Common myeloid progenitor, CD34-positive (primary cell): ENCODE data around the gene CLECL1.
A peak's percentile ranks its signal among the peaks of the same experiment; 100 is the strongest.
"Not testable (repeated sequence)": the region's sequence is repeated elsewhere in the genome, so short reads cannot be mapped to it uniquely, and the experiment has no call there.

Experiments
- CTCF ChIA-PET: fragments of 350-600 bp; sonication (Branson Sonifier 250); formaldehyde crosslinking; loops from one replicate; lab custom pipeline; 2021; ENCODE audit warnings: antibody characterized with exemption; lab: Charles Lee
- POLR2A ChIA-PET: fragments of 350-600 bp; sonication (Branson Sonifier 250); formaldehyde crosslinking; loops from one replicate; lab custom pipeline; 2021; ENCODE audit warnings: antibody characterized with exemption; lab: Charles Lee
- DNase-seq, 3 donors: peaks; one replicate each; pipeline versions ENCODE4 v3.0.0 to v3.0.0-alpha.2; 2013
- H3K27ac ChIP-seq, 2 experiments: 1 replicate in 1 of 2; 2 replicates in 1 of 2; pipeline ENCODE4 v1.7.0; 2013; ENCODE audit warnings: inconsistent platforms in 2 of 2, low read length in 2 of 2, mild to moderate bottlenecking in 2 of 2, low read depth in 1 of 2, moderate library complexity in 1 of 2; ENCODE audit not compliant: severe bottlenecking in 2 of 2, insufficient read depth in 1 of 2, poor library complexity in 1 of 2
- H3K27me3 ChIP-seq, 5 experiments: replicated peaks in 2 of 5; 1 replicate in 3 of 5; 2 replicates in 2 of 5; pipeline versions ENCODE4 v1.6.1 to v1.7.0; 2013; ENCODE audit warnings: low read length in 4 of 5, mild to moderate bottlenecking in 2 of 5, moderate library complexity in 2 of 5, inconsistent platforms in 1 of 5; ENCODE audit not compliant: insufficient read depth in 5 of 5, control insufficient read depth in 4 of 5
- H3K36me3 ChIP-seq, 4 experiments: 1 replicate in 2 of 4; 2 replicates in 2 of 4; pipeline versions ENCODE4 v1.6.1 to v1.7.0; 2013; ENCODE audit warnings: low read length in 3 of 4, control low read depth in 1 of 4, mild to moderate bottlenecking in 1 of 4; ENCODE audit not compliant: control insufficient read depth in 4 of 4, insufficient read depth in 4 of 4
- H3K4me1 ChIP-seq, 4 experiments: 1 replicate in 3 of 4; 2 replicates in 1 of 4; pipeline versions ENCODE4 v1.6.1 to v1.7.1; 2013; ENCODE audit warnings: low read length in 3 of 4, mild to moderate bottlenecking in 3 of 4, control low read depth in 1 of 4, inconsistent platforms in 1 of 4, moderate library complexity in 1 of 4; ENCODE audit not compliant: control insufficient read depth in 4 of 4, insufficient read depth in 4 of 4; ENCODE audit errors: control extremely low read depth in 1 of 4
- H3K4me3 ChIP-seq, 7 experiments: 1 replicate in 4 of 7; 2 replicates in 3 of 7; pipeline versions ENCODE4 v1.5.1 to v1.7.0; 2013; ENCODE audit warnings: mild to moderate bottlenecking in 7 of 7, low read length in 6 of 7, moderate library complexity in 6 of 7, inconsistent platforms in 2 of 7, low read depth in 2 of 7, control low read depth in 1 of 7; ENCODE audit not compliant: insufficient read depth in 4 of 7, control insufficient read depth in 1 of 7; ENCODE audit errors: extremely low read depth in 1 of 7
- H3K9me3 ChIP-seq, 5 experiments: 1 replicate in 4 of 5; 2 replicates in 1 of 5; pipeline versions ENCODE4 v1.6.1 to v1.7.1; 2013; ENCODE audit warnings: low read length in 4 of 5, mild to moderate bottlenecking in 2 of 5, inconsistent platforms in 1 of 5, low read depth in 1 of 5, moderate library complexity in 1 of 5; ENCODE audit not compliant: control insufficient read depth in 4 of 5, insufficient read depth in 2 of 5; ENCODE audit errors: control extremely low read depth in 1 of 5
- whole genome bisulfite sequencing: methylation state at CpG from one replicate; pipeline ENCODE4 v1.1.5; 2013; ENCODE audit not compliant: insufficient coverage; 5-methylcytosine and 5-hydroxymethylcytosine counted together

Gene CLECL1

GRCh38 chr12:9717070-9717925 lies 15.6 kb downstream of the CLECL1 start:
- no peak for DNase-seq
- ChIA-PET POLR2A (no interaction called here), CTCF (interaction anchor here (0.6 to 3.1 kb wide), 4 partner anchors 9 to 1008 kb away, joined by 3 to 12 read pairs (median 4); no protein-coding TSS in a partner anchor)
- WGBS = 95% methylated on average over 12 of the region's 15 CpGs
- Histone ChIP-seq H3K27ac (no peak overlapping the region), H3K9me3 (no peaks in the 10 kb centered on the region), H3K4me3 (no peak overlapping the region), H3K4me1 (peaks cover 5 to 17% (median 16%) of the 10 kb centered on the region in 4 experiments), H3K36me3 (no peaks in the 10 kb centered on the region), H3K27me3 (no peaks in the 10 kb centered on the region)

- CTCF ChIA-PET = not testable (repeated sequence)
- WGBS = 100% methylated on average over 2 of the region's 6 CpGs
These were observed 19.8 kb downstream of the CLECL1 start for GRCh38 chr12:9713032-9713558.

GRCh38 chr12:9711664-9712063 lies 21.2 kb downstream of the CLECL1 start:
- H3K36me3 ChIP-seq = no peaks in the 10 kb centered on the region
- H3K27ac ChIP-seq = no peak overlapping the region
- ChIA-PET CTCF (interaction anchor here (1.3 to 6.7 kb wide), 5 partner anchors 9 to 78 kb away, joined by 3 to 44 read pairs (median 4); no protein-coding TSS in a partner anchor), POLR2A (no interaction called here)
- H3K9me3 ChIP-seq = peaks cover 0 to 4% (median 0%) of the 10 kb centered on the region in 5 experiments
- H3K4me1 ChIP-seq = peaks cover 0 to 8% (median 0%) of the 10 kb centered on the region in 4 experiments
- H3K27me3 ChIP-seq = no peaks in the 10 kb centered on the region
- DNase-seq = no peak
- H3K4me3 ChIP-seq = no peak overlapping the region
- 100% methylated on average over 1 of the region's 1 CpG for WGBS

More at GRCh38 chr12:9713032-9713558, 19.8 kb downstream of the CLECL1 start:
- H3K4me3 ChIP-seq, H3K4me1 ChIP-seq, H3K27me3 ChIP-seq, H3K9me3 ChIP-seq, H3K36me3 ChIP-seq, DNase-seq, POLR2A ChIA-PET, H3K27ac ChIP-seq: not testable (repeated sequence)

GRCh38 chr12:9710584-9711375 lies 22.1 kb downstream of the CLECL1 start:
- Histone ChIP-seq H3K27me3 (no peaks in the 10 kb centered on the region), H3K4me1 (peaks cover 0 to 8% (median 2%) of the 10 kb centered on the region in 4 experiments), H3K36me3 (no peaks in the 10 kb centered on the region), H3K4me3 (no peak overlapping the region), H3K27ac (no peak overlapping the region), H3K9me3 (peaks cover 0 to 4% (median 0%) of the 10 kb centered on the region in 5 experiments)
- WGBS = 100% methylated on average over 2 of the region's 3 CpGs
- CTCF ChIA-PET = interaction anchor here (1.3 to 6.7 kb wide), 5 partner anchors 10 to 77 kb away, joined by 3 to 44 read pairs (median 4); no protein-coding TSS in a partner anchor
- DNase-seq = no peak
- POLR2A ChIA-PET = no interaction called here

GRCh38 chr12:9708853-9709252 lies 24.0 kb downstream of the CLECL1 start:
- Histone ChIP-seq H3K27me3 (no peaks in the 10 kb centered on the region), H3K4me3 (no peak overlapping the region), H3K4me1 (peaks cover 0 to 8% (median 3%) of the 10 kb centered on the region in 4 experiments), H3K36me3 (no peaks in the 10 kb centered on the region), H3K27ac (no peak overlapping the region), H3K9me3 (peaks cover 0 to 4% (median 0%) of the 10 kb centered on the region in 5 experiments)
- no peak for DNase-seq
- ChIA-PET CTCF (interaction anchor here (0.6 to 6.7 kb wide), 14 partner anchors 9 to 299 kb away, joined by 3 to 44 read pairs (median 4); partner anchors contain the start of gene CLECL1), POLR2A (no interaction called here)
- WGBS = 83% methylated on average over 2 of the region's 3 CpGs

- Histone ChIP-seq H3K4me1 (peaks cover 0 to 8% (median 3%) of the 10 kb centered on the region in 4 experiments), H3K27ac (no peak overlapping the region), H3K9me3 (peaks cover 0 to 4% (median 0%) of the 10 kb centered on the region in 5 experiments), H3K27me3 (no peaks in the 10 kb centered on the region), H3K36me3 (no peaks in the 10 kb centered on the region), H3K4me3 (no peak overlapping the region)
- DNase-seq = peak; percentile 61 to 80 (median 74)
- ChIA-PET CTCF (interaction anchor here (0.6 to 6.7 kb wide), 12 partner anchors 9 to 300 kb away, joined by 3 to 44 read pairs (median 4); no protein-coding TSS in a partner anchor), POLR2A (interaction anchor here (0.6 kb wide), 1 partner anchor 57 kb away, joined by 3 read pairs; no protein-coding TSS in a partner anchor)
- WGBS = 69% methylated on average over 9 of the region's 12 CpGs
These were observed 24.8 kb downstream of the CLECL1 start for GRCh38 chr12:9707864-9708808.
